8988T (cell line): ENCODE data around the gene PLCL1.
"Not testable (repeated sequence)": the region's sequence is repeated elsewhere in the genome, so short reads cannot be mapped to it uniquely, and the experiment has no call there.

ENCODE experiments used
- DNase-seq: peaks from one replicate; pipeline ENCODE4 v3.0.0; 2011

PLCL1 gene

GRCh38 chr2:198012025-198012424 lies 207.6 kb downstream of the PLCL1 start:
- no peak for DNase-seq

GRCh38 chr2:198016243-198016642 lies 211.8 kb downstream of the PLCL1 start:
- no peak for DNase-seq

- DNase-seq, result no peak
Measured at GRCh38 chr2:198017068-198017467, 212.7 kb downstream of the PLCL1 start.

- no peak for DNase-seq
Measured at GRCh38 chr2:198028955-198029354, 224.6 kb downstream of the PLCL1 start.

- not testable (repeated sequence) for DNase-seq
Measured at GRCh38 chr2:198029576-198029975, 225.2 kb downstream of the PLCL1 start.

- DNase-seq, result no peak
Measured at GRCh38 chr2:198033626-198034025, 229.2 kb downstream of the PLCL1 start.

- no peak for DNase-seq
Measured at GRCh38 chr2:198036029-198036879, 231.9 kb downstream of the PLCL1 start.

GRCh38 chr2:198040835-198041234 lies 236.4 kb downstream of the PLCL1 start:
- DNase-seq, result no peak

GRCh38 chr2:198042189-198042588 lies 237.8 kb downstream of the PLCL1 start:
- DNase-seq, result no peak

GRCh38 chr2:198044777-198045176 lies 240.4 kb downstream of the PLCL1 start:
- DNase-seq, result no peak

- no peak for DNase-seq
Measured at GRCh38 chr2:198045227-198045626, 240.8 kb downstream of the PLCL1 start.

- no peak for DNase-seq
Measured at GRCh38 chr2:198052741-198053140, 248.3 kb downstream of the PLCL1 start.

- DNase-seq, result no peak
Measured at GRCh38 chr2:198053148-198053547, 248.8 kb downstream of the PLCL1 start.

GRCh38 chr2:198053776-198054175 lies 249.4 kb downstream of the PLCL1 start:
- DNase-seq, result no peak

GRCh38 chr2:198054299-198054698 lies 249.9 kb downstream of the PLCL1 start:
- DNase-seq, result peak; percentile 15

- DNase-seq, result no peak
Measured at GRCh38 chr2:198055716-198056115, 251.3 kb downstream of the PLCL1 start.

- no peak for DNase-seq
Measured at GRCh38 chr2:198056836-198057235, 252.4 kb downstream of the PLCL1 start.

- no peak for DNase-seq
Measured at GRCh38 chr2:198059800-198060199, 255.4 kb downstream of the PLCL1 start.

- no peak for DNase-seq
Measured at GRCh38 chr2:198060277-198060676, 255.9 kb downstream of the PLCL1 start.

GRCh38 chr2:198062826-198063225 lies 258.4 kb downstream of the PLCL1 start:
- DNase-seq, result no peak

GRCh38 chr2:198063242-198063641 lies 258.8 kb downstream of the PLCL1 start:
- DNase-seq, result no peak

- DNase-seq, result no peak
Measured at GRCh38 chr2:198065322-198065721, 260.9 kb downstream of the PLCL1 start.

GRCh38 chr2:198066597-198066996 lies 262.2 kb downstream of the PLCL1 start:
- DNase-seq, result no peak

- no peak for DNase-seq
Measured at GRCh38 chr2:198072655-198073054, 268.3 kb downstream of the PLCL1 start.

- no peak for DNase-seq
Measured at GRCh38 chr2:198073253-198073652, 268.9 kb downstream of the PLCL1 start.
